ENCODE data around the gene LRP11.

GRCh38 chr6:149854532-149854931 is 9.6 kb downstream of the LRP11 start:
- TF ChIP-seq CTCF (conservative IDR thresholded peaks at IDR 0.05; ENCODE audit: low read length) (no peak), EZH2phosphoT487 (IDR thresholded peaks at IDR 0.05; ENCODE audit: borderline replicate concordance, low read depth, low read length) (no peak)

Measured in OCI-LY7 (cell line).